Fibroblast of skin of right quadriceps (primary cell): Measurements from ENCODE around the gene HOXA7.

Source experiments
- DNase-seq: peaks from one replicate; pipeline ENCODE4 v3.0.0-alpha.2; 2013

Gene HOXA7

DNA sequence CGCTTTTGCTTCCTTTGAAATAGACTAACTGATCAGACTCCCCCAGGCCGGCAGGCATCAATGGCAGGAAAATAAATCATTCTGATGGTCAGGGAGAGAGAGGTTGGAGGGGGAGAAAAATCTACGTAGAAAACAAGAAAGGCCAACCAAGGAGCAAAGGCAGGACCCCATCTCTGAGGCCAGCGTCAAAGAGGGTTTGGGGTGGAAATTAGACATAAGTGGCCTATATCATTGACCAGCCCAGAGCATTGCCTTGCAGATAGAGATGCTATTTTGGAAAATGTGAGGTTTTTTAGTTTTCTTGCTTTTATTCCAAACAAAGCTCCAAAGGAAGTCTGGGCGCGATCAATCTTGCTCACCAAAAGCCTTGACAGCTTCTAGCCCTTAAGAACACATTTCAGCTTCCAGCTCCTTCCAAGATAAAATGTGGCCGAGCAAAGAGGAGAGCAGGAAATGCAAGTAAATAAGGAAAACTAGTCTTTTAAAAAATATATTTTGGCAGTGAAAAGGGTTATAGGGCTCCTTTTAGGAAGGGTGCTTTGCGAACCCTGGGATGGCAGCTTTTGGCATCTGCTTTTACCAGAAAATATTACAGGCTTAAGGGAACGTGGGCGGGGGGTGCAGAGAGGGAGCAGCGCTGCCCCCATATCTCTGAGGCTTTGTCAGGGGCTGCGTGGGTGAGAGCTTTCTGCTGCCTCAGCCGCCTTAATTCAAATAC is 52.0 kb downstream of the HOXA7 start:
- no peak for DNase-seq
